Colonic mucosa (tissue), 4 donors: Measurements from ENCODE around the gene STRIT1. TPM values are rescaled to one million over a fixed set of nuclear protein-coding genes. Genes with fewer than 3 reads are reported as not detected.

Source experiments
- DNase-seq: peaks from one replicate; pipeline ENCODE4 v3.0.0-alpha.2; 2020
- H3K27ac ChIP-seq: fragments of 200-600 bp; one replicate; pipeline ENCODE4 v1.8.0; 2021
- H3K27me3 ChIP-seq: fragments of 200-600 bp; one replicate; pipeline ENCODE4 v1.8.0; 2021
- H3K36me3 ChIP-seq: fragments of 200-600 bp; one replicate; pipeline ENCODE4 v1.8.0; 2021
- H3K4me1 ChIP-seq: fragments of 200-600 bp; one replicate; pipeline ENCODE4 v1.8.0; 2021; ENCODE audit warnings: mild to moderate bottlenecking
- H3K4me3 ChIP-seq: fragments of 200-600 bp; one replicate; pipeline ENCODE4 v1.8.0; 2021
- H3K9ac ChIP-seq, 2 donors: one replicate each; pipeline ENCODE4 v1.7.0; 2013; ENCODE audit warnings: control low read depth in 2 of 2, low read depth in 2 of 2, low read length in 2 of 2
- H3K9me3 ChIP-seq: fragments of 200-600 bp; one replicate; pipeline ENCODE4 v1.8.0; 2021
- CTCF ChIP-seq: fragments of 200-600 bp; IDR thresholded peaks from one replicate; pipeline ENCODE4 v1.8.0; 2022; ENCODE audit warnings: antibody characterized with exemption, mild to moderate bottlenecking
- intact Hi-C: fragments of 100-400 bp; cut with DNase I; formaldehyde crosslinking; loops from one replicate; pipeline ENCODE4 v1.14.1; 2022
- total RNA-seq, 2 donors: library from RNA; stranded (reverse); fragmentation: NEBNext Ultra II Directional in 1 of 2; extraction: Animal tissue kit (Norgen Biotek cat#: 25700) in 1 of 2; gene quantifications; one replicate each; pipeline ENCODE4 v1.2.1, GENCODE V29; 2021
- donor health status: healthy.
- donor health status: DM: no; HTN: no; CAD: no.
- donor health status: DM: no; HTN: no; CAD: no.

Gene STRIT1
- total RNA-seq, 2 donors from 2014 or later, result not detected

- TF ChIP-seq CTCF, result no peak
- Histone ChIP-seq H3K9ac (no peak overlapping the region), H3K9me3 (no peaks in the 10 kb centered on the region), H3K4me3 (no peak overlapping the region), H3K4me1 (no peaks in the 10 kb centered on the region), H3K36me3 (no peaks in the 10 kb centered on the region), H3K27ac (no peak overlapping the region), H3K27me3 (no peaks in the 10 kb centered on the region)
- intact Hi-C loops, result loop anchor here (10.0 kb wide), 1 partner anchor 993 kb away; no protein-coding TSS in a partner anchor
- no peak for DNase-seq
Observed at GRCh38 chr3:155327871-155328270, 34.4 kb upstream of the STRIT1 start.

- no peak for TF ChIP-seq CTCF
- no peak overlapping the region for H3K27ac ChIP-seq
- no peaks in the 10 kb centered on the region for H3K27me3 ChIP-seq
- no peaks in the 10 kb centered on the region for H3K36me3 ChIP-seq
- no peaks in the 10 kb centered on the region for H3K9me3 ChIP-seq
- DNase-seq, result no peak
- H3K9ac ChIP-seq, result no peak overlapping the region
- H3K4me3 ChIP-seq, result no peak overlapping the region
- intact Hi-C loops, result loop anchor here (10.0 kb wide), 1 partner anchor 993 kb away; no protein-coding TSS in a partner anchor
- no peaks in the 10 kb centered on the region for H3K4me1 ChIP-seq
Observed at GRCh38 chr3:155327430-155327829, 33.9 kb upstream of the STRIT1 start.

DNA sequence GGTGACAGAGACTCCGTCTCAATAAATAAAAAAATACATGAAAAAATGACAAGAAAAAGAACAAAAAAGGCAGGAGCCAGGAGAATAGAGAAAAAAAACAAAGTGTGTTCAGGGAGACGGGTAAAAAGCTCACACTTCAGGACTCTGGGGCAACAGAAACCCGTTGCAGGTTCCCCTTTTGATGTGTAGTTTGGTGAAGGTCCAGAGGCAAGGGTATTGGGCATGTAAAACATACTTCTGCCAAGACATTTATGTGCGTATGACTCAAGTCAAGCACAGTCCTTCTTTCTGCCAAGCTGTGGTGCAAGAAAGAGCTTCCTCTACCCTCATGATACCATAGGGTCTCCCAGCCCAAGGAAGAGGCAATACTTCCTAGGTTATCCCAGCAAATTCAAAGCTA is 33.4 kb upstream of the STRIT1 start:
- no peak overlapping the region for H3K27ac ChIP-seq
- H3K36me3 ChIP-seq, result no peaks in the 10 kb centered on the region
- H3K4me3 ChIP-seq, result no peak overlapping the region
- TF ChIP-seq CTCF, result no peak
- DNase-seq, result no peak
- no peaks in the 10 kb centered on the region for H3K27me3 ChIP-seq
- no peak overlapping the region for H3K9ac ChIP-seq
- intact Hi-C loops, result loop anchor here (10.0 kb wide), 1 partner anchor 992 kb away; no protein-coding TSS in a partner anchor
- H3K9me3 ChIP-seq, result no peaks in the 10 kb centered on the region
- H3K4me1 ChIP-seq, result no peaks in the 10 kb centered on the region

DNA sequence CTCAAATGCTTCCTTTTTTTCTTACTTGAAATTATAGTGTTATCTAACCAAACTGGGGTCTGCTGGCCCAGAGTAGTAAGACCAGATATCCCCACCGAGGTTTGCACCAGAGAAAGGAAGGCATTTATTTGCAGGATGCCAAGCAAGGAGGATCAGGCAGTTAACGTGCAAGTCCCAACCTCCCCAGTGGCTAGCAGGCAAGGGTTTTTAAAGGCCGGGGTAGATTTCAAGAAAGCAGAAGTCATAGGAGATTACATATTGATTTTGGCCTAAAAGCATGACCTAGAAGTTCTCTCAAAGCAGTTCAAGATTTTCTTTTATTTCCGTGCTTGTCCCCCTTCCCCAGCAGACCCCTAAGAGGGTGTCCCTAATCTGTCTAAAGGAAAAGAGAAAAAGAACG is 32.8 kb upstream of the STRIT1 start:
- DNase-seq, result no peak
- no peak overlapping the region for H3K4me3 ChIP-seq
- no peaks in the 10 kb centered on the region for H3K4me1 ChIP-seq
- H3K9ac ChIP-seq, result no peak overlapping the region
- intact Hi-C loops, result loop anchor here (10.0 kb wide), 1 partner anchor 991 kb away; no protein-coding TSS in a partner anchor
- no peaks in the 10 kb centered on the region for H3K27me3 ChIP-seq
- no peak overlapping the region for H3K27ac ChIP-seq
- no peaks in the 10 kb centered on the region for H3K9me3 ChIP-seq
- H3K36me3 ChIP-seq, result no peaks in the 10 kb centered on the region
- TF ChIP-seq CTCF, result no peak

DNA sequence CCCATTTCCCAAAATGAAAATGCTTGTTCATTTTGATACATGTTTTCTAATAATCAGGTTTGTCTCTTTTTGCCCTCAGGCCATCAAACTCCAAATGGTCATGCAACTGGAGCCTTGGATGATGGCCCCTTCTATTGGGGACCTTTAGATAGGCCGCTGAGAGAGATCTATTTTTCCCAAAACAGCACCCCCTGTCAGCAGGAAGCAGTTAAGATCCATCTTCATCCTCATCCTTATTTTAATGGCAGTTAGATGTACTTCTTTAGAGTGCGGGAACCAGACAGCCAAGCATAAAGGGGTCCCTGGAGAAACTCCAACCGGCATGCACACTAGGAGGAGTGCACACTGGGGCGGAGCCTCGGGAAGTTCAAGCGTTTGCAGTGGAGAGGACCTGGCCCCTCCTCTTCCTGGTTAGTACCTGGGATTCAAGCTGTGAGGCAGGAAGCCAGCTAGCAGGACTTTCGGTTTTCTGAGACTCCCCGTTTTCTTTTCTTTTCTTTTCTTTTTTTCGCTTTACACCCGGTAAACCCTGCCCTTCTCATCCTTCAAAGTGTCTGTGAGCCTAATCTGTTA is 31.9 kb upstream of the STRIT1 start:
- intact Hi-C loops, result loop anchor here (10.0 kb wide), 1 partner anchor 991 kb away; no protein-coding TSS in a partner anchor
- no peak for TF ChIP-seq CTCF
- Histone ChIP-seq H3K4me1 (no peaks in the 10 kb centered on the region), H3K36me3 (no peaks in the 10 kb centered on the region), H3K9ac (no peak overlapping the region), H3K9me3 (no peaks in the 10 kb centered on the region), H3K4me3 (no peak overlapping the region), H3K27ac (no peak overlapping the region), H3K27me3 (no peaks in the 10 kb centered on the region)
- no peak for DNase-seq
